HEK293 (cell line): Measurements from ENCODE around the gene CACNA1D.

Experiments
- CTCF ChIA-PET: fragments of 350-600 bp; formaldehyde crosslinking; extraction: SDS; loops from one replicate; lab custom pipeline; 2021; ENCODE audit warnings: antibody characterized with exemption; lab: Yijun Ruan, JAX
- POLR2A ChIA-PET: fragments of 300-600 bp; formaldehyde crosslinking; extraction: SDS; loops from one replicate; lab custom pipeline; 2020; ENCODE audit warnings: antibody characterized with exemption, inconsistent platforms; lab: Yijun Ruan, JAX
- H3K27ac ChIP-seq: fragments of 200-500 bp; sonication (Bioruptor generic); 2 replicates; pipeline ENCODE4 v1.5.1; 2014; ENCODE audit warnings: low read depth, low read length, control low read depth, inconsistent platforms; ENCODE audit errors: extremely low read depth
- H3K36me3 ChIP-seq, 2 experiments: fragments of 200-500 bp in 1 of 2; sonication (Bioruptor generic) in 1 of 2; 1 replicate in 1 of 2; 2 replicates in 1 of 2; pipeline ENCODE4 v1.5.1; 2014 to 2017; ENCODE audit warnings: inconsistent platforms in 2 of 2, low read length in 2 of 2; ENCODE audit not compliant: control insufficient read depth in 2 of 2, insufficient read depth in 1 of 2
- H3K4me1 ChIP-seq: fragments of 200-500 bp; sonication (Bioruptor generic); 2 replicates; pipeline ENCODE4 v1.5.1; 2014; ENCODE audit warnings: mild to moderate bottlenecking, low read length, inconsistent platforms; ENCODE audit not compliant: control insufficient read depth, insufficient read depth
- H3K4me3 ChIP-seq: 2 replicates; pipeline ENCODE4 v1.5.1; 2011; ENCODE audit warnings: low read depth, mild to moderate bottlenecking, control low read depth, low read length, moderate library complexity
- H3K9me3 ChIP-seq: fragments of 200-500 bp; sonication (Bioruptor generic); 2 replicates; pipeline ENCODE4 v1.5.1; 2014; ENCODE audit warnings: low read depth, low read length, inconsistent platforms; ENCODE audit not compliant: control insufficient read depth, insufficient read depth
- MZF1 ChIP-seq: fragments of 450-650 bp; formaldehyde crosslinking; IDR thresholded peaks from 2 replicates; pipeline ENCODE4 v1.5.1; 2017; ENCODE audit warnings: missing biosample characterization, missing genetic modification characterization, borderline replicate concordance
- ZBTB20 ChIP-seq: fragments of 450-650 bp; formaldehyde crosslinking; IDR thresholded peaks from 2 replicates; pipeline ENCODE4 v1.5.1; 2016; ENCODE audit warnings: missing biosample characterization, missing genetic modification characterization
- ZFHX2 ChIP-seq: fragments of 450-650 bp; formaldehyde crosslinking; conservative IDR thresholded peaks from 2 replicates; pipeline ENCODE4 v1.5.1; 2016; ENCODE audit warnings: missing biosample characterization, missing genetic modification characterization
- ZNF311 ChIP-seq: fragments of 450-650 bp; formaldehyde crosslinking; IDR thresholded peaks from 2 replicates; pipeline ENCODE4 v1.5.1; 2017; ENCODE audit warnings: missing biosample characterization, missing genetic modification characterization, borderline replicate concordance
- ZNF548 ChIP-seq: fragments of 450-650 bp; formaldehyde crosslinking; IDR thresholded peaks from 2 replicates; pipeline ENCODE4 v1.5.1; 2016; ENCODE audit warnings: missing biosample characterization, missing genetic modification characterization
- ZNF555 ChIP-seq: fragments of 450-650 bp; formaldehyde crosslinking; conservative IDR thresholded peaks from 2 replicates; pipeline ENCODE4 v1.5.1; 2017; ENCODE audit warnings: missing biosample characterization, mild to moderate bottlenecking, missing genetic modification characterization, inconsistent platforms
- ZNF629 ChIP-seq: fragments of 450-650 bp; formaldehyde crosslinking; IDR thresholded peaks from 2 replicates; pipeline ENCODE4 v1.5.1; 2017; ENCODE audit warnings: missing biosample characterization, missing genetic modification characterization
- ZNF747 ChIP-seq: fragments of 450-650 bp; formaldehyde crosslinking; IDR thresholded peaks from 2 replicates; pipeline ENCODE4 v1.5.1; 2016; ENCODE audit warnings: missing biosample characterization, missing genetic modification characterization
- ZNF792 ChIP-seq: fragments of 450-650 bp; formaldehyde crosslinking; IDR thresholded peaks from 2 replicates; pipeline ENCODE4 v1.5.1; 2016; ENCODE audit warnings: missing biosample characterization, missing genetic modification characterization
- TF ChIP-seq, protein P1 (sequence below): fragments of 450-650 bp; formaldehyde crosslinking; IDR thresholded peaks from 2 replicates; pipeline ENCODE4; 2016; ENCODE audit warnings: missing biosample characterization, missing genetic modification characterization
- TF ChIP-seq, protein P2 (sequence below): fragments of 450-650 bp; formaldehyde crosslinking; IDR thresholded peaks from 2 replicates; pipeline ENCODE4 v1.5.1; 2016; ENCODE audit warnings: missing biosample characterization, missing genetic modification characterization
- TF ChIP-seq, protein P3 (sequence below): fragments of 450-650 bp; formaldehyde crosslinking; IDR thresholded peaks from 2 replicates; pipeline ENCODE4 v1.5.0; 2017; ENCODE audit warnings: missing biosample characterization, missing genetic modification characterization, borderline replicate concordance
- TF ChIP-seq, protein P4 (sequence below): fragments of 450-650 bp; formaldehyde crosslinking; IDR thresholded peaks from 2 replicates; pipeline ENCODE4 v1.5.1; 2016; ENCODE audit warnings: missing biosample characterization, missing genetic modification characterization

CACNA1D gene

DNA sequence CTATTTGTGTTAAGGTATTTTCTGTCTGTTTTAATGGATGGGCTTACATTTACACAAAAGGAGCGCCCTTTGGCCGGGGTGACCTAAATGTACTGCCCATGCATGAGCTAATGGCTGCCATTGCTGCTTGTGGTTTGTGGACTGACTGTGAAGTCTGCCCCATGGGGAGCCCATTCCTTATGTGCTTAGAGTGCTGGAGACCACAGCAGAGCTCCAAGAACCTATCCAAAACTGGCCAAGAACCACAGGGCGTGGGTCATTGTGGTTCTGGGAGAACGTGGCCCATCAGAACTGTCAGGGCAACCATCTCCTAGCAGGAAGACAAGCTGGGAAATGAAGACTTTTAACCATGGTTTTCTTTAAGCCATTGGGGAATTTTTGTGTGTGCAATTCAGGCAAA is 246.5 kb downstream of the CACNA1D start (continued):
- TF ChIP-seq, protein P1, sequence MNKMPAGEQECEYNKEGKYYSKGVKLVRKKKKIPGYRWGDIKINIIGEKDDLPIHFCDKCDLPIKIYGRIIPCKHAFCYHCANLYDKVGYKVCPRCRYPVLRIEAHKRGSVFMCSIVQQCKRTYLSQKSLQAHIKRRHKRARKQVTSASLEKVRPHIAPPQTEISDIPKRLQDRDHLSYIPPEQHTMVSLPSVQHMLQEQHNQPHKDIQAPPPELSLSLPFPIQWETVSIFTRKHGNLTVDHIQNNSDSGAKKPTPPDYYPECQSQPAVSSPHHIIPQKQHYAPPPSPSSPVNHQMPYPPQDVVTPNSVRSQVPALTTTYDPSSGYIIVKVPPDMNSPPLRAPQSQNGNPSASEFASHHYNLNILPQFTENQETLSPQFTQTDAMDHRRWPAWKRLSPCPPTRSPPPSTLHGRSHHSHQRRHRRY (tag by site-specific recombination): no peak
- no peak for TF ChIP-seq ZBTB20 (tag by site-specific recombination)
- TF ChIP-seq MZF1 (tag by site-specific recombination): no peak
- TF ChIP-seq, all 188 proteins: peak for 0

DNA sequence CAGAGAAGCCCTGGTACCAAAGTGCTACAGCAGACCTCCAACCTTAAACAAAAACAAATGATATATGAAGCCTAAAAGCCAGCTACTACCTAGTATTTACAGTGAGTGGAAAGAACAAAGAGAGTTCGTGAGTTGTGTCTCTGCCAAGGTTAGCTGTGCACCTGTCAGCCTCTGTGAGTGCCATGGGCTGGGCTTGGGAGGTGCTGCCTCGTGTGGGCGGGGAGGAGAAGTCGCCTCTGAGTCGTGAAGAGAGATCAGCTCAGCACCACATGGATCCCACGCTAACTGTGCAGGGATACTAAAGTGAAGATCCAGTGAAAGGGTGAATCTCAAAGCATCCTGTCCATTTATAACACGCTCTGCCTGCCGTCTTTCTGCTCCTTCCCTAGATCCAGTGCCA is 249.9 kb downstream of the CACNA1D start:
- Histone ChIP-seq H3K9me3 (no peaks in the 10 kb centered on the region), H3K27ac (no peak overlapping the region), H3K36me3 (no peaks in the 10 kb centered on the region), H3K4me1 (no peaks in the 10 kb centered on the region), H3K4me3 (no peak overlapping the region)
- TF ChIP-seq ZNF555 (tag by site-specific recombination) (no peak), ZFHX2 (0 out of 2 replicates have a peak, but pooled peaks have one; percentile 14)
- TF ChIP-seq, protein P2, sequence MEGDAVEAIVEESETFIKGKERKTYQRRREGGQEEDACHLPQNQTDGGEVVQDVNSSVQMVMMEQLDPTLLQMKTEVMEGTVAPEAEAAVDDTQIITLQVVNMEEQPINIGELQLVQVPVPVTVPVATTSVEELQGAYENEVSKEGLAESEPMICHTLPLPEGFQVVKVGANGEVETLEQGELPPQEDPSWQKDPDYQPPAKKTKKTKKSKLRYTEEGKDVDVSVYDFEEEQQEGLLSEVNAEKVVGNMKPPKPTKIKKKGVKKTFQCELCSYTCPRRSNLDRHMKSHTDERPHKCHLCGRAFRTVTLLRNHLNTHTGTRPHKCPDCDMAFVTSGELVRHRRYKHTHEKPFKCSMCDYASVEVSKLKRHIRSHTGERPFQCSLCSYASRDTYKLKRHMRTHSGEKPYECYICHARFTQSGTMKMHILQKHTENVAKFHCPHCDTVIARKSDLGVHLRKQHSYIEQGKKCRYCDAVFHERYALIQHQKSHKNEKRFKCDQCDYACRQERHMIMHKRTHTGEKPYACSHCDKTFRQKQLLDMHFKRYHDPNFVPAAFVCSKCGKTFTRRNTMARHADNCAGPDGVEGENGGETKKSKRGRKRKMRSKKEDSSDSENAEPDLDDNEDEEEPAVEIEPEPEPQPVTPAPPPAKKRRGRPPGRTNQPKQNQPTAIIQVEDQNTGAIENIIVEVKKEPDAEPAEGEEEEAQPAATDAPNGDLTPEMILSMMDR (tag by site-specific recombination): 0 out of 2 replicates have a peak, but pooled peaks have one; percentile 13
- TF ChIP-seq, protein P3, sequence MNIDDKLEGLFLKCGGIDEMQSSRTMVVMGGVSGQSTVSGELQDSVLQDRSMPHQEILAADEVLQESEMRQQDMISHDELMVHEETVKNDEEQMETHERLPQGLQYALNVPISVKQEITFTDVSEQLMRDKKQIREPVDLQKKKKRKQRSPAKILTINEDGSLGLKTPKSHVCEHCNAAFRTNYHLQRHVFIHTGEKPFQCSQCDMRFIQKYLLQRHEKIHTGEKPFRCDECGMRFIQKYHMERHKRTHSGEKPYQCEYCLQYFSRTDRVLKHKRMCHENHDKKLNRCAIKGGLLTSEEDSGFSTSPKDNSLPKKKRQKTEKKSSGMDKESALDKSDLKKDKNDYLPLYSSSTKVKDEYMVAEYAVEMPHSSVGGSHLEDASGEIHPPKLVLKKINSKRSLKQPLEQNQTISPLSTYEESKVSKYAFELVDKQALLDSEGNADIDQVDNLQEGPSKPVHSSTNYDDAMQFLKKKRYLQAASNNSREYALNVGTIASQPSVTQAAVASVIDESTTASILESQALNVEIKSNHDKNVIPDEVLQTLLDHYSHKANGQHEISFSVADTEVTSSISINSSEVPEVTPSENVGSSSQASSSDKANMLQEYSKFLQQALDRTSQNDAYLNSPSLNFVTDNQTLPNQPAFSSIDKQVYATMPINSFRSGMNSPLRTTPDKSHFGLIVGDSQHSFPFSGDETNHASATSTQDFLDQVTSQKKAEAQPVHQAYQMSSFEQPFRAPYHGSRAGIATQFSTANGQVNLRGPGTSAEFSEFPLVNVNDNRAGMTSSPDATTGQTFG (tag by site-specific recombination): no peak
- POLR2A ChIA-PET: interaction anchor here (0.8 kb wide), 1 partner anchor 19 kb away, joined by 3 read pairs; no protein-coding TSS in a partner anchor
- CTCF ChIA-PET: interaction anchor here (0.6 to 1.5 kb wide), 2 partner anchors 35 to 89 kb away, joined by 3 to 6 read pairs; no protein-coding TSS in a partner anchor

DNA sequence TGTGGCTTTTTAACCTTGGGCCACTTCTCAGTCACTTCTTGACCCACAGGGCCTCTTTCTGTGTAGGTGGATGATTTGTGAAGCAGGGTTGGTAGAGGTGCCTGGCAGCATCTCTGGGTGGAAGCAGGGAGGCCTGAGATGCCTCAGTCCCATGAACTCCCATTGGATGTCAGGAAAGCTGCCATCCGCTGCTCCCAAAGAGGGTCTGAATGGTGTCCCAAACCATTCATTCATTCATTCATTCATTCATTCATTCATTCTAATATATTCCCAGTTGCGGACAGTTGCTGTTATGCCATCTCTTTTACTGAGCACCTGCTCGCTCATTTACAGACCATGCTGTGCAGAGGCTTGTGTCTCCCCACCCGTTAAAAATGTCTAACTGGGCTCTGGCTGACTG is 253.1 kb downstream of the CACNA1D start:
- CTCF ChIA-PET: interaction anchor here (1.1 kb wide), 1 partner anchor 449 kb away, joined by 3 read pairs; no protein-coding TSS in a partner anchor
- TF ChIP-seq ZNF629 (no peak), ZNF792 (tag by site-specific recombination) (no peak), ZNF548 (no peak), ZNF747 (tag by site-specific recombination) (no peak), ZNF311 (tag by site-specific recombination) (no peak)
- TF ChIP-seq, protein P4, sequence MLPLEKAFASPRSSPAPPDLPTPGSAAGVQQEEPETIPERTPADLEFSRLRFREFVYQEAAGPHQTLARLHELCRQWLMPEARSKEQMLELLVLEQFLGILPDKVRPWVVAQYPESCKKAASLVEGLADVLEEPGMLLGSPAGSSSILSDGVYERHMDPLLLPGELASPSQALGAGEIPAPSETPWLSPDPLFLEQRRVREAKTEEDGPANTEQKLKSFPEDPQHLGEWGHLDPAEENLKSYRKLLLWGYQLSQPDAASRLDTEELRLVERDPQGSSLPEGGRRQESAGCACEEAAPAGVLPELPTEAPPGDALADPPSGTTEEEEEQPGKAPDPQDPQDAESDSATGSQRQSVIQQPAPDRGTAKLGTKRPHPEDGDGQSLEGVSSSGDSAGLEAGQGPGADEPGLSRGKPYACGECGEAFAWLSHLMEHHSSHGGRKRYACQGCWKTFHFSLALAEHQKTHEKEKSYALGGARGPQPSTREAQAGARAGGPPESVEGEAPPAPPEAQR (tag by site-specific recombination): no peak
- no peak overlapping the region for H3K27ac ChIP-seq
- H3K4me1 ChIP-seq: no peaks in the 10 kb centered on the region
- H3K9me3 ChIP-seq: no peaks in the 10 kb centered on the region
- H3K4me3 ChIP-seq: no peak overlapping the region
- POLR2A ChIA-PET: no interaction called here
- H3K36me3 ChIP-seq: no peaks in the 10 kb centered on the region
